Calu3 (cell line): Measurements from ENCODE around the gene FGGY. TPM values are rescaled to one million over a fixed set of nuclear protein-coding genes. Genes with fewer than 3 reads are reported as not detected.

Experiments used
- BruUV-seq: library from RNA; stranded (reverse); fragments of 400-500 nt; replicated peaks from 2 replicates; lab custom pipeline; 2021; lab: Mats Ljungman, UMichigan
- CTCF ChIA-PET: fragments of 300-600 bp; sonication (Branson Sonifier 250); formaldehyde crosslinking; loops from one replicate; lab custom pipeline; 2022; ENCODE audit warnings: antibody characterized with exemption; lab: Charles Lee
- DNase-seq: peaks from one replicate; pipeline ENCODE4 v3.0.0; 2022
- H3K27ac Mint-ChIP-seq: one replicate; pipeline ENCODE4 v1.8.0; 2022; ENCODE audit warnings: mixed read lengths; ENCODE audit not compliant: unreplicated experiment
- H3K27me3 Mint-ChIP-seq: one replicate; pipeline ENCODE4 v1.8.0; 2022; ENCODE audit warnings: mixed read lengths; ENCODE audit not compliant: unreplicated experiment
- H3K36me3 Mint-ChIP-seq: one replicate; pipeline ENCODE4 v1.8.0; 2022; ENCODE audit warnings: mild to moderate bottlenecking, moderate library complexity, mixed read lengths; ENCODE audit not compliant: insufficient read depth, unreplicated experiment
- H3K4me1 Mint-ChIP-seq: one replicate; pipeline ENCODE4 v1.8.0; 2022; ENCODE audit warnings: mild to moderate bottlenecking, low read depth, mixed read lengths; ENCODE audit not compliant: unreplicated experiment
- H3K4me3 Mint-ChIP-seq: one replicate; pipeline ENCODE4 v1.8.0; 2022; ENCODE audit warnings: mild to moderate bottlenecking, low read depth, moderate library complexity, mixed read lengths; ENCODE audit not compliant: unreplicated experiment
- H3K9me3 Mint-ChIP-seq: one replicate; pipeline ENCODE4 v1.8.0; 2022; ENCODE audit warnings: low read depth, mixed read lengths; ENCODE audit not compliant: unreplicated experiment
- intact Hi-C: fragments of 100-400 bp; cut with micrococcal nuclease; formaldehyde crosslinking; loops from one replicate; pipeline ENCODE4 v1.10.0; 2022; ENCODE audit not compliant: unreplicated experiment
- total RNA-seq: library from RNA; stranded (reverse); gene quantifications from 2 replicates; pipeline ENCODE4 v1.2.3, GENCODE V29; 2022
- TF ChIP-seq, protein P1 (sequence below): fragments of 200-600 bp; IDR thresholded peaks from one replicate; pipeline ENCODE4 v1.8.0; 2022; ENCODE audit warnings: antibody characterized with exemption; ENCODE audit not compliant: unreplicated experiment

FGGY gene
- total RNA-seq, 1 experiment from 2014 or later: 11.1 TPM

DNA sequence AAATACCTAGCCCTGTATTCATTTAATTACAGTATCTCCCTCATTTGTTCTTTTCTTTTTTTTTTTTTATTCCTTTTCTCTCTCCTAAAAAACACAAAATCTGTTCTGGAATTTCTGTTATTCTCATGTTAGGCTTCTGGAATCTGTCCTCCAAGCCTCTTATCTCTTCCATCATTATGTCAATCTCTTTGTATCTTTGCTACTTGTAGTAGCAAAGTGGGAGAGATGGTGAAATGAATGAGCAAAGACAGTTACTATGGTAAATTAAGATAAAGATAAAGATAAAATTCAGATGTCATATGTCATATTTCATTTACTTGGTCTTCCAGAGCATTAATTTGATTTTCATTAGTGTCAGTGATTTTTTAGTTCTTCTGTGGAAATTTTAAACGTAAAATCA is 155.1 kb downstream of the FGGY start:
- BruUV-seq: no TSS peak
- intact Hi-C loops: no loop called here
- H3K27me3 Mint-ChIP-seq: no peaks in the 10 kb centered on the region

DNA sequence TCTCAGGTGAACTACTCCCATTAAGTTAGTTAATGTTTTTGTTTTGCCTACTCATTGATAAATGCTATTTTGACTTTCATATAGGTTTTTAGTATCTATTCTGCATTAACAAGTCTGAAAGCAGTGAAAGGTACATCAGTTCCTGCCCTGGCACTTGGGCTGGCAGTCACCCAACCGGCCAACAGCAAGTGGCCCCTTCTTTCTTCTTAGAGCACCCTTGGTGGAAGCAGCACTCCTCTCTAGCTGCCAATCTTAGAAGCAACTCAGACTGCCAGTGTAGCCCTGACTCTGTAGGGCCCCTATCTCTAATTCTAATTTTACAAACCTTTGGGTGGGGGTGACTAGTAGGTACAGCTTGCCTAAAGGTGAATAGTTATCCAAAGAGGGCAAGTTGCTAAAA is 155.7 kb downstream of the FGGY start:
- BruUV-seq: no TSS peak
- CTCF ChIA-PET: no interaction called here
- H3K36me3 Mint-ChIP-seq: no peaks in the 10 kb centered on the region
- peaks cover 37% of the 10 kb centered on the region for H3K4me1 Mint-ChIP-seq
- TF ChIP-seq, protein P1, sequence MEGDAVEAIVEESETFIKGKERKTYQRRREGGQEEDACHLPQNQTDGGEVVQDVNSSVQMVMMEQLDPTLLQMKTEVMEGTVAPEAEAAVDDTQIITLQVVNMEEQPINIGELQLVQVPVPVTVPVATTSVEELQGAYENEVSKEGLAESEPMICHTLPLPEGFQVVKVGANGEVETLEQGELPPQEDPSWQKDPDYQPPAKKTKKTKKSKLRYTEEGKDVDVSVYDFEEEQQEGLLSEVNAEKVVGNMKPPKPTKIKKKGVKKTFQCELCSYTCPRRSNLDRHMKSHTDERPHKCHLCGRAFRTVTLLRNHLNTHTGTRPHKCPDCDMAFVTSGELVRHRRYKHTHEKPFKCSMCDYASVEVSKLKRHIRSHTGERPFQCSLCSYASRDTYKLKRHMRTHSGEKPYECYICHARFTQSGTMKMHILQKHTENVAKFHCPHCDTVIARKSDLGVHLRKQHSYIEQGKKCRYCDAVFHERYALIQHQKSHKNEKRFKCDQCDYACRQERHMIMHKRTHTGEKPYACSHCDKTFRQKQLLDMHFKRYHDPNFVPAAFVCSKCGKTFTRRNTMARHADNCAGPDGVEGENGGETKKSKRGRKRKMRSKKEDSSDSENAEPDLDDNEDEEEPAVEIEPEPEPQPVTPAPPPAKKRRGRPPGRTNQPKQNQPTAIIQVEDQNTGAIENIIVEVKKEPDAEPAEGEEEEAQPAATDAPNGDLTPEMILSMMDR: no peak
- H3K27ac Mint-ChIP-seq: no peak overlapping the region
- no peak overlapping the region for H3K4me3 Mint-ChIP-seq
- DNase-seq: no peak
- intact Hi-C loops: no loop called here
- no peaks in the 10 kb centered on the region for H3K27me3 Mint-ChIP-seq
- no peaks in the 10 kb centered on the region for H3K9me3 Mint-ChIP-seq

More for the DNA sequence above, 155.1 kb downstream of the FGGY start:
- Mint-ChIP-seq H3K9me3 (no peaks in the 10 kb centered on the region), H3K36me3 (no peaks in the 10 kb centered on the region), H3K4me3 (no peak overlapping the region), H3K4me1 (peaks cover 37% of the 10 kb centered on the region), H3K27ac (no peak overlapping the region)
- CTCF ChIA-PET: no interaction called here
- no peak for DNase-seq
- TF ChIP-seq, protein P1: no peak

DNA sequence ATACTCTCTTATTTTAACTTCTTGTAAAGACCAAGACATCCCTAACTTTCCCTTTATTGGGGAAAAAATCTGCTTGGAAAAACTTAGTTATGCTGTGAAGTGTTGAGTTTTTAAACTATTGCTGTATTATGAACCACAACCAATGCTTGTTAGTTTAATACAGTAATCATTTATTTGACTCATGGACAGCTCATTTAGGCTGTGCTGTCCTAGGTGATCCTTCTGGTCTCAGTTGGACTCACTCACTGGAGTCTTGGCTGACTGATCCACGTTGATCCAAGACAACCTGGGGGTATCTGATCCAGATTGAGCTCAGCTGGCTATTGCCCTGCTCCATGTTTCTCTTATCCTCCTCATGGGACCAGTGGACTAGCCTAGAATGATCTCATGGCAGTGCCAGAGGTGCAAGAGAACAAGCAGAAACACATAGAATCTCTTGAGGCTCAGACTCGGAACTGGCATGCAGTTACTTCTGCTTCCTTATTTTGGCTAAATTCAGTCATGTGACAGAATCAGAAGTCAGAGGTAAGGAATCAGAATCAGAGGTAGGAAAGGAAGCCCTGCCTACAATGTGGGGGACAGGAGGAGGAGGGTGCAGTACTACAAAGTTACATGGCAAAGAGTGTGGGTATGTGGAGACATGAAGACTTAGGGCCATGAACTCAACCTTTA is 156.5 kb downstream of the FGGY start:
- H3K9me3 Mint-ChIP-seq: no peaks in the 10 kb centered on the region
- CTCF ChIA-PET: no interaction called here
- intact Hi-C loops: no loop called here
- peak overlapping the region; percentile 30 for H3K27ac Mint-ChIP-seq
- H3K36me3 Mint-ChIP-seq: no peaks in the 10 kb centered on the region
- no peaks in the 10 kb centered on the region for H3K27me3 Mint-ChIP-seq
- no peak for DNase-seq
- BruUV-seq: no TSS peak
- TF ChIP-seq, protein P1: no peak
- no peak overlapping the region for H3K4me3 Mint-ChIP-seq
- H3K4me1 Mint-ChIP-seq: peaks cover 37% of the 10 kb centered on the region

DNA sequence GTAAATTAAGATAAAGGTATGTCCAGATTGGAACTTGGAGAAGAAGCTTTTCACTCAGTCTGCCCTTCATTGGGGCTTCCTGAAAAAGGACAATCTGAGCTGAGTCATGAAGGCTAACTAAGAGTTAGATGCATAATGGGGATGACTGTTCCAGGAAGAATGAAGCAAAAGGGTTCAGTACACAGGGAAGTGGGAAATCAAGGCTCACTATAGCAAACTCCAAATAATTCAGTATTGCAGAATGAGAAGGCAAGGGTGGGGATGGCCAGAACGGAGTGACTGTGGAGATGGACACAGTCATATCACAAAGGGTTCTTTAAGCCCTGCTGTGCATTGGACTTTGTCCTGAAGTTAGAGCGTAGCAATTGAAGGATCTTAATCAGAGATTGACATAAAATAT is 158.3 kb downstream of the FGGY start:
- Mint-ChIP-seq H3K4me1 (peaks cover 37% of the 10 kb centered on the region), H3K27me3 (no peaks in the 10 kb centered on the region), H3K27ac (peak overlapping the region; percentile 0), H3K4me3 (no peak overlapping the region), H3K36me3 (no peaks in the 10 kb centered on the region), H3K9me3 (peaks cover 3% of the 10 kb centered on the region)
- CTCF ChIA-PET: interaction anchor here (0.6 kb wide), 1 partner anchor 88 kb away, joined by 3 read pairs; no protein-coding TSS in a partner anchor
- intact Hi-C loops: no loop called here
- DNase-seq: no peak
- no TSS peak for BruUV-seq
- TF ChIP-seq, protein P1: no peak
